HG02973 (cell line): ENCODE data around the gene NXPH1.

Source experiments
- ATAC-seq: cut with Tn5 transposase; IDR thresholded peaks from one replicate; pipeline ENCODE4 v1.9.1; 2021; ENCODE audit warnings: moderate library complexity; ENCODE audit not compliant: unreplicated experiment

Gene NXPH1

DNA sequence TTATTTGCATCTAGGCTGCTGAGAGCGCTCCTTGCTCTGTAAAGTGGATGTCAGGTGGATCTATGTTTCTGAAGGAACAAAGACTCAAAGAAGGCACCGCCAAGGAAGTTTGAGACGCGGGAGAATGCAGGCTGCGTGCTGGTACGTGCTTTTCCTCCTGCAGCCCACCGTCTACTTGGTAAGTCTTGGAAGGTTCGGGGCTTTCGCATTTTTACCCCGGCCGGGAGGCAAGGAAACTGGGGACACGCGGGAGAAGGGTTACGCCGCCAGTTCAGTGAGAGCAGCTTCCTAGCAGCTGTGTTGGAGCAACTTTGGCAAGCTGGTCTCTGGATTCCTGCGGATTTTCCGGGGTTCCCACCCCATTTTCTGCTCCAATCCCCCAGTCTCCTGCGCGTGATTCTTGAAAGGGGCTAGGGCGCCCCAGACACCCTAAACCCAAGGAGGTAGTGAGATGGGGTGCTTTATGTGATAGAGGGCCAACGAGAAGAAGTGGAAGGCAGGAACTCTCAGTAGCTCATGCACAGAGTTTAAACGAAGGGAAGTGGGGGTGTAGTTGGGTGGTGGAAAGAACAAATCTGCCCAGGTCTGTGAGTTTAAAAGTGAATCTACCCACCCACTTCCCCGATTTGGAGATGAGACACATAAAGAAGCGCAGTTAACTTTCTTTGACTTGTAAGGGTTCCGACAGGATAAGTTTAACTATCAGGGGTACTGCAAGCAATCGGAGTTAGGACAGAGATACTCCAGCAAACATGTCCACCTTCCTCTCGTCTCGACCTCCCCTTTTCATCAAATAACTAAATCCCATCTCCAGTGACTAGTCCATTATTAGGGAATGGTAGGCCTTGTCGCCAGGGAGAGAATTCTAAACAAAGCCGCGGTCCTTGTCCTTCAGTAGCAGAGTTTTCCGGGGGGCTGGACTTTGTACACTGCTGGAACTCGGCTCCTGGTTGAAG is 2.5 kb downstream of the NXPH1 start:
- ATAC-seq, result no peak

DNA sequence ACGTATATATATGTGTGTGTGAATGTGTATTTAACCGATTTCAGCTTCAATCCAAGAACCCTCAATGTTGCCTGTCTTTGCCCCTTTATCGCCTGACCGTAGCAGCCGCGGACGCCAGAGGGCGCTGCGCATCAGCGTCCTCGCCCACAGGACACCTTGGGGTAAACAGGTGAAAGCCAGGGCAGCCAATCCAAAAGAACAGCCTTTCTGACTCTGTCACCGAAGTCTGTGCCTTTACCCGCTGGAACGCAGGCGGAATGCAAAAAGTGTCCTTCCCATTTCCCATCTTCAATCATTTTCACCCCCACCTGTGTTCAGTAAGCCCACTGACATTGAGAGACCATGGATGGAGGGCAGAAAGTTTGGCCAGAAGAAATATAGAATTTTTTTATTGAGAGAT is 3.6 kb downstream of the NXPH1 start:
- ATAC-seq, result peak; percentile 80

DNA sequence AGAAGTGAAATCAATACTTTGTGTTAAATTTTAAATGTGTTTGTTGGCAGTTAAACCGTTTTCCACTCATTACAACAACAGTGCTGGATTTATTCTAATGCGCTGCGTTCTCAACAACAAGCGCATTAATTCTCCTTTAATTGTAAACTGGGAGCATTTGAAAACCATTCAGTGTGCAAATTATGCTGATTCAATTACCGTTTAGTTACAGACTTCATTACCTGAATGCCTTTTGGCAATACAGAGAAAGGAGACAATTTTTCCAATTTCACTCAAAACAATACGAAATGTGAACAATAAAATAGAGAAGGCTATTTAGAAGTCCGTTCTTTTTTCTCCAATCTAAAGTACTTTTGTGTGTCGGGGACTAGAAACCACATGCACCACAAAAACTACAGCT is 4.2 kb downstream of the NXPH1 start:
- ATAC-seq, result no peak

DNA sequence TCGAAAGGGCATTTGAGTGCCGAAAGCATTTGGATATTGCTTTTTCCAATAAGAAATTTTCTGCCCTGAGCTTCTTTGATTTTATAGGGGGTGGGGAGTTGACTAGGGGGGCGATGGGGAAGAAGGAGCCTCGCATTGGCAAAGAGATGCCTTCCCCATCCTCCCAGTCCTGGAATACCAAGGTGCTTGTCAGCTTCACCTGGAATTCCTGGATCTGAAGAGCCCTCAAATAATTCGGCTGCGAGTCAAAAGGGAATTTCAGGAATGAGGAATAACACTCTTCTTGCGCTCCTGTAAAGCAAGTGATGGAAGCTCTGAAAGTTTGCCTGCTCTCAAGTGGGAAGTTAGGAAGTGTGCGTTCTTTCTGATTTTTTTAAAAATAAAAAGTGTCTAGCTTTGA is 7.3 kb downstream of the NXPH1 start:
- ATAC-seq, result no peak

DNA sequence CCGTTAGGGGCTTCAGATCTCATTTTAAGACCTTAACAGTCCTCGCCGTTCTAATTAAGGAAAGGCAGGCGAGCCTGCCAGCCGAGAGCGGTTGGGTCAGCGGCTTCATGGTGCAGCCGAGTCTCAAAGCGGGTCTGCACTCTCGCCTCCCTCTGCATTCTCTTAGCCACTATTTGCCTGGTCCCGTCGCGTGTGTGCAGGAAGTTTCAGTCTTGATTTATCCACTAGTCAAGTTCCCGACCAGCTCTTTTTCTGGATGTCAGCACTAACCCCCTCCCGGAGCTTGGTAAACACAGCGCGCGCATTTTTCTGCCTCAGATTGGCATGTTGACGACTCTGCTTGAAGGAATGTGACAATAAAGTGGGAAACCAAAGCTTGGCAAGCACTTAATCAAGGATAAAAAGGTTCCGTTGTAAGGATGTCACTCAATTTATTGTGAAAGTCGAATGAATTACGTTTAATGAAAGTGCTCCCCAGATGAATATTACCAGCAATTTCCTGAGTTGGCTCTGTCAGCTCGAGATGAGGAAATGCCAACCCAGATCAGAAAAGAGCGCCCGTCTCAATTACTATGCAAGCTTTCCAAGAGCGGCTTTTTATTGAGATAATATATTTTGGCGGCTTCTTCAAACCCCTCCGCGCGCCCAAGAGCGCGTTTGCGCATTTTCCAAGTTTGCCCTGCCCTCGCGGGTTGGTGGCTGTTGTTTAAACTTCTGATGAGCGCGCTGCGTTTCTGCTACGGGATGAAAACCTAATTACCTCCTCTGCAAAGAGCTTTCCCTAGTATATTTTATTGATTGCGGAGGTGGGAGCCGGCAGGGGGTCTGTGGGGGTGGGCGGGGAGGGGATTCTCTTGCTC is 7.9 kb downstream of the NXPH1 start:
- ATAC-seq, result no peak

DNA sequence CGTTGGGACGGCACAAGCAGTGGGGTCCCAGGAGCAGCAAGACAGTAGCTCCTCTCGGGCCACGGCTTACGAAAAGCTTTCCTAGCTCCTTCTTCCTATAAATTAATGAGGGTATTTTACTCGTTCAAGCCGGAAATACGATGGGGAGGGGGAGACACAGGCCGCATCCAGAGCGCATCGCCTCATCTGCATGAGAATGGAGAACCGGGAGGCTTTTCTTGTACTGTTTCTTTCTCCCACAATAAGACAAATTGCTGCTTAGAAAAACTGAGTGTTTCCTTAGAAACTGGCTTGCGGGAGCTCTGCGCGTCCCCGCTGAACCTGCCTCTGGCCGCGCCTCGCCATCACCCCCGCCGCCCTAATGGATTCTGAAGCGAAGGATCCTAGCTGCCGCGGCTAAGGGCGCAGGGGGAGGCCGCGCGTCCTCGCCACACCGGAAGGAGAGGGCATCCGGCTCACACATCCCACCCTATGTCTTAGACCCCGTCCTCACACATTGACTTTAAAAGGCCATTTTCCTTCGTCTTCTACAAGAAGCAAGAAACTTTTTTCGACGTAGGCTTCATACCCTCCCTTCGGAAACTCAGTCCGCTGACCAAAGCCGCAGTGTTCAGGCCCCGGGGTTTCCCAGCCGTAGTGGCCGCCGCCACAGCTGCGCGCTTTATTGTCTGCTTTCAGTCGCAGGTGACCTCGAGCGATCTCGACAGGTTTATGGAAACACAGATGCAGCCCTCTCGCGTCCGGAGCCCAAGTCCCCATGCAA is 8.8 kb downstream of the NXPH1 start:
- ATAC-seq, result no peak

DNA sequence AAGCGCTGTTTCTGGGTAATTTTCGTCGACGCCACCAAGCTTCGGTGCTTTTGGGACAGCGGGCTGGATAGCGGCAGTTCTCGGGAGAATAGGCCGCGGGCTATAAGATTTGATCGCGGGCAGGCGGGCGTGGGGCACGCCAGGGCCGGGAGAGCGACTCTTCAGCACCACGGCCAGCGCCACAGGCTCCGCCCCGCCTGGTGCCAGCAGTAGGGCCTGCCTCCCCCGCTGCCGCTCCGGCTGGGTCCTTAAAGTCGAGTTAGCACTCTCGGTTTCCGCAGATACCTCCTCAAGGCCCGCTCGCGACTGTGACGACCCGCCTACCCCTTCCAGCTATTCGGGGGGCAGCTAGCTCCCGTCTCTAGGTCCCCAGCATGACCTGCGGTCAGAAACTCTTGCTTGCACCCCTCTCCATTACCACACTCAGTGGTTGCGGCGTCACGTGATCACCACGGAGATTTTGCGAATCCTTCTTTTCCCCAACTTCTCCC is 9.4 kb downstream of the NXPH1 start:
- no peak for ATAC-seq

DNA sequence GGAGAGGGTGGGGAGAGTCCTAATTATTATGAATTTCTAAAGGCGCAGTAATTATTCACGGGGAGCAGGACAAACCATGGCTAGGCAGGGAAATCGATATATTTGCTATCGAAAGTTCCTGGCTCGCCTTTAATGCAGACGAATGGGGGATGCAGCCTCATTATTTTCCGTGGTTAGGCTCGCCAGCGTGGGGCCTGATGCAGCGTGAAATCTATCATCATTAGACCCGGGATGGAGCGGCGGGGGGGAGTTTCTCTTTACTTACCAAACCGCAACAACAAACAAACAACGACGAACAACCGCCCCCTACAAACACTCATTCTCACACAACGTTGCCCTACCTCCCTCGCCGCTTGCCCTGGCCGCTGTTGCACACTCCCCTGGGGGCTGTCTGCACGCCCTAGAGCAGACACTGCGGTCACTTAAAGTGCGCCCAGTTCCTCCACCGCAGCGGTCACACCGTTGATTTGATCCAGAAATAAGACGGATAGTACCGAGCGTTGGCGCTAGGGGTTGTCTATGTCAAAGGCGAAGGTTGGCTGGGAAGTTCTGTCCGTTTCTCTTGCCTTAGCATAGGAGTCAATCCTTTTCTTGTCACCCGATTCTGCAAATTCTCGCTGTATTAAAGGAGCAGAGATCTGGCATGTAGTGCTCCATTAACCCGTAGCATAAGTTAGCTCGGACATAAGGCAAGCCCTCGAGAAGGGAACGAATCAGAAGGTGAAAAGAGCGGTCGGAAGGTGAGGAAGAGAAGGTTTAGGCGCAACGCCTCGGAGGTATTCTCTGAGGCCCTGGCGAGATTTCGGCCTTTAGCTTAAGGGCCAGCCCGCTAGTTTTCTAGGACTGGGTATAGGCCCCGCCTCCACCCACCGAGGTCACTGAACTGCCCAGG is 10.4 kb downstream of the NXPH1 start:
- ATAC-seq, result no peak

DNA sequence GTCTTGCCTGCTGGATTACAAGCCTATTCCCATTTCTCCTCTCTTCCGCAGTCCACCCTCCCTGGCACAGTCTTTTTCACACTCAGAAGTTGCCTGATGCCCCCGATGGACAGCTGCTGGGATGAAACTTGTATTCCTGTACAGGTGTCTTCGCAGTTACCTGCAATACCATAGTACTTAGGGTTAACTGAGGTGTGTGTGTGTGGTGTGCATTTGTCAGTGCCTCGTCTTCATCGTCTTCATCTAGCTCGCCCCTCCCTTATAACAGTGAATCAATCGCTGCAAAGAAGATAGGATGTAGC is 11.0 kb downstream of the NXPH1 start:
- ATAC-seq, result no peak

DNA sequence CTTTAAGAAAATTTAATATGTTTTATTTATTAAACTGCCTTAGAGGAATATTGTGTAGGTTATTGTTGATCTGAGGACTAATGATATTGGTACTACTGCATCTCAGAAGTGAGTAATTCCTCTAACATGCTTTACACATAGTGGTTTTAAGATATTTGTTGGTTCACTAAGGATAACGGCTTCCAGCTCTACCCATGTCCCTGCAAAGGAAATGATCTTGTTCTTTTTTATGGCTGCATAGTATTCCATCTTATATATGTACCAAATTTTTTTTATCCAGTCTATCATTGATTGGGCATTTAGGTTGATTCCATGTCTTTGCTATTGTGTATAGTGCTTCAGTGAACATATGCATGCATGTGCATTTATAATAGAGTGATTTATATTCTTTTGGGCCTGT is 20.1 kb downstream of the NXPH1 start:
- no peak for ATAC-seq

DNA sequence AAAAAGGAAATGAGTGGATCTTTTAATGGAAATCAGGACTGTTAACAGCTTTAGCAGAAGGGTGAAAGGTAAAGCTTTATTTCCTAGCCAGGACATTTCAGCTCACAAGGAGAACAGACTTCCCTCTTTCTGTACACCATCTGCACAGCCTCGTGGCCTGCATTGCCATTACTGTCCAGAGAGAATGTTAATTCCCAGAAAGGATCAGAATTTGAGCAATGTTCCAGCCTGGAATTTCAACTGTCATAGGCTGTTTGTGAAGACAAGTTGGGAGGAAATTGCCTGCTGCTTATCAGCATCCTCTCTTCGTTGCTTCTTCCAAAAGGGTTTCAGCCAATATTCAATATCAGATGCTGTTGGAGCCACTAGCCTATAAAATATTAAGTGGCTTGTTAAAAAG is 22.0 kb downstream of the NXPH1 start:
- ATAC-seq, result no peak

DNA sequence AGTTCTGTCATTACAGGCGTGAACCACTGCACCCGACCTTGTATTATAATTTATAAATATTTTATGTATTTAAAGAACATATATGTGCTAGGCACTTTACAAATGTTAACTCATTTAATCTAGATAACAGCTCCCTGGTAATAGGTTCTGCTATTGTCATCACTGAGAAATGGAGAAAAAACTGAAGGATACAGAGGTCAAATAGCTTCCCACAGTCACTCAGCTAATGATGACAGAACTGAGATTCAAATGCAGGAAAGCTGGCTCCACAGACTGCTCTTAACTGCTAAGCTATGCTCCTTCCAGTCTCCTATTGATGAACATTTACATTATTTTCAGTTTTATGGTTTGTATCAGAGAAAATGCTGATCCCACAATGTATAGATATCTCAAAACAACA is 28.9 kb downstream of the NXPH1 start:
- ATAC-seq, result no peak

DNA sequence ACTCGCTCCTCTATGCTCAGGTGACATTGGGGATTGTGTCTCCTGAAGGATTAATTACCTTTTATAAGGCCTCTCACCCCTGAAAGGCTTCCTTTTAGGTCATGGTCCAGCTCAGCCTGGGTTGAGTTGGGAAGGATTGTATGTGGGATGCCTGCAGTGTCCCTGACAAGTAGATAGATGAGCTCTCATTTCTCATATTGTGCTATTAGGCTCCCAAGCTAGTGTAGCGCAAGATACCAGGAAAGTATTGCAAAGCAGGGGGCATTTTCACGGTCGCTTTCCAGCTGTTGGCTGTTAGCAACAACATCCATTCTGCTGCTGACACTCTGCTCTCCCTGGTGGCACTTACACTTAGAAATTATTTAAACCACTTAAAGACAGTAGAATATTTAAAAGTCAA is 31.9 kb downstream of the NXPH1 start:
- no peak for ATAC-seq

DNA sequence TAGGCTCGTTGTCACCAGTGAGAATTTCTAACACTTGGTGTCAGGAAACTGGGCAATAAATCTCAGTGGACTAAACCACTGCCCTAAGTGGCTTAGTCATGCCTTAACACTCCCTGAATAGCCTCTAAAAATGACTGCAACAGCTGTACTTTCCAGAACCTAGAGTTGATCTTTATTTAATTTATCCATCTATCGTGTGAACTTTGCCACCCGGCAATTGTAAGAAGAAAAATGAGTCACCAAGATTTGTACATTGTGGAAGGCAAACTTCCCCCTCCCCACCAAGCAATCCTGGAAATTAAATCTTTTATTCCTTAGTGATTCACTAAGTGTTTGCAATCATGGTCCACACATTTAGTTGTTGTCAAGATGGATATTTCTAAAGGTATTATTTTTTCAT is 47.1 kb downstream of the NXPH1 start:
- ATAC-seq, result no peak

DNA sequence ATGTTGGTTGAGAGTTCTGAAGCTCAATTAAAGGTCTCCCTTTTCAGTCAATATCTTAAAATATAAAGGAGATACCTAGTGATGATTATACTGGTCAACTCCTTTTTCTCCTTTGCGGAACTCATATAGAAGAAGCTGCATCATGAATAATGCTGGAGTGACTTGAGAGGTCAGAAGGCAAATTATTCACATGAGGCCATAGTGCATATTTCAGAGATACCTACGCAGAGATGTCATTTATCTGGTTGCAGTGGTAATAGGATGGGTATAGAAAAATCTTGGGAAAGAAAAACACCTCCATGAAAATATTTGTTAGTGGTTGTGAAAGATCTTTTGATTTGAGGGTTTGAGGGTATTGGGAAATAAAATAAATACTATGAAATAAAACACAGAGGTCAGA is 47.7 kb downstream of the NXPH1 start:
- ATAC-seq, result no peak

DNA sequence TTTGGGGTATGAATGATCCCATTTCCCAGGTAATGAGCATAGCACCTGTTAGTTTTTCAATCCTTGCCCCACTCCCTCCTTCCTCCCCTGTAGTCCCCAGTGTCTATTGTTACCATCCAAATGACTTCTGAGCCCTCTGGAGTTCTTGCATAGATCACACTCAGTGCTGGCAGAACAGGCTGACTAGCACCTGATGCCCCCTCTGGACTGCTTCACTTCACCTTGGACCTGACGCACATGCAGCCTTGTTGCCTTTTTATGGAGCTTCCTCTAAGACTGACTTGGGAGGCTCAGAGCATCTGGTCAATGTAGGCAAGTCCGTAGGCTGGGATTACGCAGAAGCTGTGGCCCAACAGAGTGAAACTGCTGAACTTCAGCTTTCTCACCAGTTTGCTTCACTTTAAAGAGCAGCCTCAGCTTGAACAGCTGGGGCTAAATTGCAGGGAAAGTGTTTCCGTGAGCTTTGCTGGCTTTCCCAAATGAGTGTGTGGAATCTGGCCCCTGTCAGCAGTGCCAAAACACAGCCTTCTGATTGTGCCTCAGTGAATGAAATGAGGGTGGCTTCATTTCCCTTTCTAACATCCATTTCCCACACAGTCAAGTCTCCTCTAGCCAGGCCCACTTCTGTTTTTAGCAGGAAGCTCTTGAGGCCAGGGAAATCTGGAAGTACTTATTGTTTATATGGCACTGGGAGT is 48.5 kb downstream of the NXPH1 start:
- ATAC-seq, result no peak

DNA sequence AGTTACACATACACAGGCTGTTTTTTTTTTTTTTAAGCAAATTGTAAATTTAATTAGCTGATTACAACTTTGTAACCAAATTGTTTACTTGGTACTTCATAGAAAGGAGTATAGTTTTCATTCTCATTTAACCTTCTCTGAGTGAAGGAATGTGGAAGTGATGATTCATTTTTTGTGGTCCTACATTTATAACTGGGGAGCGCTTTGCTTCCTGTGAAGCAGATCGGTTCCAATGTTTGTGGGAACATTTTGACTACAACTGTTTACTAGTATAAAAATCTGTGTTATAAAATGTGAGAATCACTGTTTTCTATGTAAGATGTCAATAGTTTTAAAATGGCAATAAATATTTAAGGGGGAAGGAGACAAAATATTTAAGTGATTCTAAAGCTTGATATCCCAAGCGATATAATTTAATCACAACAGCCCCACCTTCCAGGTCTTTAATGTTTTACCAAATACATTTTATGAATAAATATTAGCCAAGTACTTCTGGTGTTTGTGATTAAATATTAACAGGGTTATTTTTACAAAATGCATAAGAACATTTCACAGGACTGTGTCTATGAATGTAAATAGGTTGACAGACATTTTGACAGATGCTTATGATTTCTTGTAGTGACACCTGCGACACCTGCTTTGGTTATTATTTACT is 57.1 kb downstream of the NXPH1 start:
- ATAC-seq, result no peak

DNA sequence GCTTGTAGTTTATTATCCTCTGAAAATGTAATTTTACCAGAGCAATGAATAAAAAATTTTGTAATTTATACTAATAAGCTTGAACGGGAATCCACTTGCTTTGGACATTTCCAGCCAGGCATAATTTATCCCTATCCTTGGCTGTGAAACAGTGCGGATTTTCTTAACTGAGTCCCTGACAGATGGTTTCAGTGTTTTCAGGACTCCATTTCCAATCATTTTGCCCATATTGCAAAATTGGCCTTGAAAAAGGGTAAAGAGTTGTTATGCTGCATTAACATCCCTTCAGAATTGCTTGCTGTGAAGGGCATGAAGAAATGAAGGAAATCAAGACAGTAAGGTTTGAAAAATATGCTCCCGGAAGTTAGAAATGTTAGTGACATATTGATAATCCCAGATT is 57.7 kb downstream of the NXPH1 start:
- no peak for ATAC-seq
